ENCODE measurements around the gene ZIC2. TPM values are rescaled to one million over a fixed set of nuclear protein-coding genes. Genes with fewer than 3 reads are reported as not detected.
"Not testable (repeated sequence)": the region's sequence is repeated elsewhere in the genome, so short reads cannot be mapped to it uniquely, and the experiment has no call there.

The ZIC2 gene
- total RNA-seq, 1 experiment from 2014 or later: 4.2 TPM

DNA sequence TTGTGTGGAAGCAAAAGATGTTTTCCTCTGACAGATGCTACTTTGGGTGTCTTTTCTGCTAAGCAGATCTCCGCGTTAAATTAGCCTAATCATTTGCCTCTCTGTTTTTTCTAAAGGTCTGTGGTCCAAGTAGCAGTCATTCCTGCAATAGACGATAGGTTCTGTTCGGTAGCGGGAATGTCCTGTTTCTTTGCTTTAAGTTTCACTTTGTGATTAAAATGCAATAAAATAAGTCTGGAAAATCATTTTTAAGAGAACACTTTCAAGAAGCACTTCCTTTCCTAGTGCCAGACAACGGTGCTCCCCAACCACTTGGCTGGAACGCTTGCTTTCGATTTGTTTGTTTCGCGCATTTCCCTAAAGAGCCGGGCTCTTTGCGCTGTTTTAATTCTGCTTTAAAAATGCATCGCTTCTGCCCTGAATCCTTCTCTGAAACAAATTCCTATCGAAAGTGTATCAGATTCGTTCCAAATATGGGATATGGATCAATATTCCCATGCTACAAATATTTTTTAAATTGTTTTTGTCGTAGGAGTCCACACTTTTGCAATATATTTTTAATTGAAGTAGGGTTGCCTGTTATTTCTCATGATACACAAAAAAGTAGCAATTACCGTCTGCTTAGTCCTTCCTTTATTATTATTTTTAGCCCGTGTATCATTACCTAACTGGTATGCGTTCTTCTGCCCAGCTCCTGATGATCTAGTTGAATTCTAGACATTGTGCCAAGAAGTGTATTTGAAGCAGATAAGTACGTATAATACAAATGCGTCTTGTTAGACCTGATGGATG is 14.2 kb downstream of the ZIC2 start:
- no peak for DNase-seq (ENCODE audit: extremely low read depth, low read depth)

DNA sequence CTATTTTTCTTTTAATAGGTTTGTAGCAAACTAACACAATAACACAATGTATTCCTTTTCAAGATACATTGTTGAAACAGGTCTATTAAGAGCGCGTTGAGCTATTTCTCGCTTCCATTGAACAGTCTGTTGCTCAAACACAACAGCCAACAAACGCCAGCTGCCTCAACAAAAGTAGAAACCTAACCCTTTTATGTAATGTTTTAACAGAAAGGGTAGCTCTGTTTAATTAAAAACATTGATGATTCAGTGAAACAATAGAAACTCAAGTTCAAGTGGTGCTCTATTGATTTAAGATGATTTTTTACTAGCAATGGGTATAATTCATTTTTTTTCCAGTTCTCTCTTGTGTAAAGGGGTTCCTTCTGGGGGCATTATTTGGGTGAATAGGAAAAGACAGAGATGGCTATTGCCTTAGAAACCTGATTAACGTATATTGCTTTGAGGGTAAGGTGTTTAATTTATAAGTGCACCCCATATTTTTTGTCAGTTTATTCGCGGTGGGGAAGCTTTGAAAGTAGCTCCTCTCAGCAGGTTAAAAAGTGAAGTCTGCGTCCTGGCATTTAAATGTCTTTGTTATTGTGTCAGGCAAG is 14.9 kb downstream of the ZIC2 start:
- no peak for DNase-seq (ENCODE audit: extremely low read depth, low read depth)

GRCh38 chr13:99997702-99998214 is 16.2 kb downstream of the ZIC2 start:
- no peak for DNase-seq (ENCODE audit: extremely low read depth, low read depth)

- DNase-seq (ENCODE audit: extremely low read depth, low read depth): no peak
Observed at GRCh38 chr13:99998261-99998660, 16.7 kb downstream of the ZIC2 start.

GRCh38 chr13:100014621-100015020 is 33.0 kb downstream of the ZIC2 start:
- no peak for DNase-seq (ENCODE audit: extremely low read depth, low read depth)

DNA sequence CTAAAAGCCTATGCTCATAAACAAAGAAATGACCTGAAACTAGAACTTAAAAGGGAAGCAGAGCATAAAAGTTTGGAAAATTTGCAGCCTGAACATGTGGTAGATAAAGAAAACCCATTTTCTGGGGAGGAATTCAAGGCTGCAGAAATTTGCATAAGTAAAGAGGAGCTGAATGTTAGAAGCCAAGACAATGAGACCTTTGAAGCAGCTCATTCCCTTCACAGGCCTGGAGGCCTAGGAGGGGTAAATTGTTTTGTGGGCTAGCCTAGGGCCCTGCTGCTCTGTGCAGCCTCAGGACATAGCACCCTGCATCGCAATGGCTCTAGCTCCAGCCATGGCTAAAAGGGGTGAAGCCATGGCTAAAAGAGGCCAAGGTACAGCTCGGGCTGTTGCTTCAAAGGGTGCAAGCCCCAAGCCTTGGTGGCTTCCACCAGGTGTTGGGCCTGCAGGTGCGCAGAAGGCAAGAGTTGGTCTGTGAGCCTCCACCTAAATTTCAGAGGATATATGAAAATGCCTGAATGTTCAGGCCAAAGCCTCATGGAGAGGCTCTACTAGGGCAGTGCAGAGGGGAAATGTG is 38.3 kb downstream of the ZIC2 start:
- no peak for DNase-seq (ENCODE audit: extremely low read depth, low read depth)

DNA sequence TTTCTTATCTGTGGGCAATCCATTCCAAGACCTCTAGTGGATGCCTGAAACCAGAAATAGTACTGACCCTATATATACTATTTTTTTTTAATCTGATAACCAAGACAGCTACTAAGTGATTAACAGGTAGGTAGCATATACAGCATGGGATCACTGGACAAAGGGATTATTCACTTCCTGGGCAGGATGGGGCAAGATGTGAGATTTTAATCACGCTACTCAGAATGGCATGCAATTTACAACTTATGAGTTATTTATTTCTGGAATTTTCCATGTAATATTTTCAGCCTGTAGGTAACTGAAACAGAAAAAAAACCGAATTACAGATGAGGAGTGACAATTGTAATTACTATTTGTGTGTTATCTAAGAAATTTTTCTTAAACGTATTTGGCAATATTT is 41.2 kb downstream of the ZIC2 start:
- DNase-seq (ENCODE audit: extremely low read depth, low read depth): no peak

- no peak for DNase-seq (ENCODE audit: extremely low read depth, low read depth)
Observed at GRCh38 chr13:100024023-100024422, 42.4 kb downstream of the ZIC2 start.

DNA sequence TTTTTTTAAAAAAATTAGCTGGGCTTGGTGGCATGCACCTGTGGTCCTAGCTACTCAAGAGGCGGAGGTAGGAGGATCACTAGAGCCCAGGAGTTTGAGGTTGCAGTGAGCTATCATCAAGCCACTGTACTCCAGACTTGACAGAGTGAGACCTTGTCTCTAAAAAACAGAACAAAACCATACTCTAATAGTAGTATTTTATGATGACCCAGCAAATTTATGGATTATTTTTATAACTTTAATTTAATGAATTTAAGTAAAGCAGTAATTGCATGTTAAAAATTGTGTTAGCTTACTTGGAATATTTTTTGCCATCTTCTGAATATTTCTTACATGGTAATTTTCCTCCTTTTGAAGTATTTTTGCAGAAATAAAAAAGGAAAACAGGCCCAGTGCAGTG is 48.3 kb downstream of the ZIC2 start:
- DNase-seq (ENCODE audit: extremely low read depth, low read depth): no peak

DNA sequence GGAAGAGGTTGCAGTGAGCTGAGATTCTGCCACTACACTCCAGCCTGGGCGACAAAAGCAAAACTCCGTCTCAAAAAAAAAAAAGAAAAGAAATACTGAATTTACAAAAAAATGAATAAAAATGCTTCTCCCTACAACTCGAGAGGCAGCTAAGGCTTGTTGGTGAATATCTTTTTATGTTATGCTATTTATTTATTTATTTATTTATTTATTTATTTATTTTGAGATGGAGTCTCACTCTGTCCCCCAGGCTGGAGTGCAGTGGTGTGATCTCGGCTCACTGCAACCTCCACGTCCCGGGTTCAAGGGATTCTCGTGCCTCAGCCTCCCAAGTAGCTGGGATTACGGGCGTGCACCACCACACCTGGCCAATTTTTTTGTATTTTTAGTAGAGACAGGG is 51.1 kb downstream of the ZIC2 start:
- DNase-seq (ENCODE audit: extremely low read depth, low read depth): not testable (repeated sequence)

GRCh38 chr13:100035936-100036335 is 54.4 kb downstream of the ZIC2 start:
- no peak for DNase-seq (ENCODE audit: extremely low read depth, low read depth)

Other genes starting within 250 kb of the ZIC2 start
- gene ZIC5, start 10.0 kb upstream of the ZIC2 start, total RNA-seq (2014; rRNA removed; shearing (Covaris generic)): 4.4 and 4.9 TPM in 2 replicates
- gene PCCA, start 107.3 kb downstream of the ZIC2 start, total RNA-seq (2014; rRNA removed; shearing (Covaris generic)): 8.5 and 15.7 TPM in 2 replicates